H1 (cell line): ENCODE results near the gene RPL18A. TPM values are rescaled to one million over a fixed set of nuclear protein-coding genes. Genes with fewer than 3 reads are reported as not detected.

ENCODE experiments used
- ASH2L ChIP-seq: fragments of 200-600, 300-600 bp; sonication (generic); IDR thresholded peaks from one replicate; pipeline ENCODE4 v1.7.1; 2017; ENCODE audit warnings: low read length
- CEBPB ChIP-seq: IDR thresholded peaks from 2 replicates; pipeline ENCODE4 v1.6.1; 2012; ENCODE audit warnings: low read depth, low read length
- CHD2 ChIP-seq: IDR thresholded peaks from 2 replicates; pipeline ENCODE4 v1.6.1; 2012; ENCODE audit warnings: low read length, improper control_type of control experiment
- CREB1 ChIP-seq: IDR thresholded peaks from 2 replicates; pipeline ENCODE4 v1.6.1; 2012; ENCODE audit warnings: inconsistent platforms
- MAFK ChIP-seq: IDR thresholded peaks from 2 replicates; pipeline ENCODE4 v1.6.1; 2012; ENCODE audit warnings: low read depth, mild to moderate bottlenecking, improper control_type of control experiment, low read length
- RBBP5 ChIP-seq: IDR thresholded peaks from 2 replicates; pipeline ENCODE4 v1.7.1; 2012; ENCODE audit warnings: low read depth, mild to moderate bottlenecking, inconsistent platforms, low read length, moderate library complexity, borderline replicate concordance
- SIN3A ChIP-seq, 2 experiments: IDR thresholded peaks in 1 of 2; conservative IDR thresholded peaks in 1 of 2; 2 replicates each; pipeline ENCODE4 v1.6.1; 2011 to 2012; ENCODE audit warnings: low read length in 2 of 2, improper control_type of control experiment in 1 of 2, low read depth in 1 of 2, mild to moderate bottlenecking in 1 of 2
- polyA plus RNA-seq, 7 experiments: library from polyadenylated mRNA; depleted of rRNA in 3 of 7; stranded (reverse) in 5 of 7; unstranded in 2 of 7; fragments of >200 nt in 5 of 7; fragments of 200-250 nt in 2 of 7; gene quantifications; 1 replicate in 5 of 7; 2 replicates in 1 of 7; 4 replicates in 1 of 7; pipeline versions ENCODE4 v1.2.1 to v1.2.3, GENCODE V29; 2011 to 2013; ENCODE audit warnings: missing spikeins in 2 of 7, mixed read lengths in 2 of 7
- total RNA-seq: library from RNA; stranded (reverse); fragmentation: NEBNext Ultra II Directional; extraction: Animal tissue kit (Norgen Biotek cat#: 25700); gene quantifications from 2 replicates; pipeline ENCODE4 v1.2.1, GENCODE V29; 2021
- TF ChIP-seq, protein P1 (sequence below): fragments of 300-600 bp; sonication (generic); IDR thresholded peaks from 2 replicates; pipeline ENCODE4 v1.7.1; 2012; ENCODE audit warnings: low read length, moderate library complexity, mild to moderate bottlenecking, inconsistent platforms; ENCODE audit not compliant: insufficient replicate concordance
- TF ChIP-seq, protein P2 (sequence below): IDR thresholded peaks from 2 replicates; pipeline ENCODE4 v1.6.1; 2011; ENCODE audit warnings: low read length, improper control_type of control experiment

The RPL18A gene
- total and polyA plus RNA-seq, 2 of the 8 experiments (the other 6 are each of a cell fraction or from before 2014, with no cell fraction given), result 2,749 to 3,938 TPM

DNA sequence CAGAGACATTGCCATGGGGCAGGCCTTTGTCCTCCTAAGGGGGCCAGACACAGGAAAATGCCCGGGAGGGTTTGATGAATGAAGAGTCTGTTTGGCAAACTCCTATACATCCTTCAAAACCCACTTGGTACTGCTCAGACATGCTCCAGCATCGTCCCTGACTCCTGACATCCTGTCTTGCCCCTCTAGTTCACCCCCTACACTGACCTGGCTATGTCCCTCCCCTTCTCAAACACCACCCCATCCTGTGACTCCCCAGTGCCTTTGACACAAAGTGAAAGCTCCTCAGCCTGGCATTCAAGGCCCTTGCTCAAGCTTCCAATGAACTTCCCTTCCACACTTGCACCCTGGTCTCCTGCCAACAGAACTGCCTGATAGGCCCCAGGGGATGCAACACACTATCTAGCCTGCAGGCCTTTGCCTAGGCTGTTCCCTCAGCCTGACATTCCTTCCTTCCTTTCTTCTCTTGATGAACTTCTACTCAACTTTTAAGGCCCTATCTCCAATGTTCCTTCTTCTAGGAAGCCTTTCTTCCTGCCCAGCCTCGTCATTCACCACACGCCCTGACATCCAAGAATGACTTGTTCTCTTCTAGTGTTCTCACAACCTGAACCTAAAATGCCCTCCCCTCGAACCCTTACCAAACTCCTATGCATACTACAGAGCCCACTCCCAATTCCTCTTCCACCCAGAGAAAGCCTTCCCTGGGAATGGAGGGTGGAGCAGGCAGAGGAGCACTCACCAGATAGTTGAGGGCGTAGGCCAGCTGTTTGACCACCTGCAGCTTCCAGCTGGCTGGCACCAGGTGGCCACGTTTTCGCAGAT, 24.3 kb upstream of the RPL18A start (continued):
- no peak for TF ChIP-seq SIN3A (conservative IDR thresholded peaks at IDR 0.05 in 1 of 2, IDR thresholded peaks at IDR 0.05 in 1 of 2; ENCODE audit: low read depth in 1 of 2, low read length in 2 of 2)
- TF ChIP-seq RBBP5, result no peak
- TF ChIP-seq, protein P1, sequence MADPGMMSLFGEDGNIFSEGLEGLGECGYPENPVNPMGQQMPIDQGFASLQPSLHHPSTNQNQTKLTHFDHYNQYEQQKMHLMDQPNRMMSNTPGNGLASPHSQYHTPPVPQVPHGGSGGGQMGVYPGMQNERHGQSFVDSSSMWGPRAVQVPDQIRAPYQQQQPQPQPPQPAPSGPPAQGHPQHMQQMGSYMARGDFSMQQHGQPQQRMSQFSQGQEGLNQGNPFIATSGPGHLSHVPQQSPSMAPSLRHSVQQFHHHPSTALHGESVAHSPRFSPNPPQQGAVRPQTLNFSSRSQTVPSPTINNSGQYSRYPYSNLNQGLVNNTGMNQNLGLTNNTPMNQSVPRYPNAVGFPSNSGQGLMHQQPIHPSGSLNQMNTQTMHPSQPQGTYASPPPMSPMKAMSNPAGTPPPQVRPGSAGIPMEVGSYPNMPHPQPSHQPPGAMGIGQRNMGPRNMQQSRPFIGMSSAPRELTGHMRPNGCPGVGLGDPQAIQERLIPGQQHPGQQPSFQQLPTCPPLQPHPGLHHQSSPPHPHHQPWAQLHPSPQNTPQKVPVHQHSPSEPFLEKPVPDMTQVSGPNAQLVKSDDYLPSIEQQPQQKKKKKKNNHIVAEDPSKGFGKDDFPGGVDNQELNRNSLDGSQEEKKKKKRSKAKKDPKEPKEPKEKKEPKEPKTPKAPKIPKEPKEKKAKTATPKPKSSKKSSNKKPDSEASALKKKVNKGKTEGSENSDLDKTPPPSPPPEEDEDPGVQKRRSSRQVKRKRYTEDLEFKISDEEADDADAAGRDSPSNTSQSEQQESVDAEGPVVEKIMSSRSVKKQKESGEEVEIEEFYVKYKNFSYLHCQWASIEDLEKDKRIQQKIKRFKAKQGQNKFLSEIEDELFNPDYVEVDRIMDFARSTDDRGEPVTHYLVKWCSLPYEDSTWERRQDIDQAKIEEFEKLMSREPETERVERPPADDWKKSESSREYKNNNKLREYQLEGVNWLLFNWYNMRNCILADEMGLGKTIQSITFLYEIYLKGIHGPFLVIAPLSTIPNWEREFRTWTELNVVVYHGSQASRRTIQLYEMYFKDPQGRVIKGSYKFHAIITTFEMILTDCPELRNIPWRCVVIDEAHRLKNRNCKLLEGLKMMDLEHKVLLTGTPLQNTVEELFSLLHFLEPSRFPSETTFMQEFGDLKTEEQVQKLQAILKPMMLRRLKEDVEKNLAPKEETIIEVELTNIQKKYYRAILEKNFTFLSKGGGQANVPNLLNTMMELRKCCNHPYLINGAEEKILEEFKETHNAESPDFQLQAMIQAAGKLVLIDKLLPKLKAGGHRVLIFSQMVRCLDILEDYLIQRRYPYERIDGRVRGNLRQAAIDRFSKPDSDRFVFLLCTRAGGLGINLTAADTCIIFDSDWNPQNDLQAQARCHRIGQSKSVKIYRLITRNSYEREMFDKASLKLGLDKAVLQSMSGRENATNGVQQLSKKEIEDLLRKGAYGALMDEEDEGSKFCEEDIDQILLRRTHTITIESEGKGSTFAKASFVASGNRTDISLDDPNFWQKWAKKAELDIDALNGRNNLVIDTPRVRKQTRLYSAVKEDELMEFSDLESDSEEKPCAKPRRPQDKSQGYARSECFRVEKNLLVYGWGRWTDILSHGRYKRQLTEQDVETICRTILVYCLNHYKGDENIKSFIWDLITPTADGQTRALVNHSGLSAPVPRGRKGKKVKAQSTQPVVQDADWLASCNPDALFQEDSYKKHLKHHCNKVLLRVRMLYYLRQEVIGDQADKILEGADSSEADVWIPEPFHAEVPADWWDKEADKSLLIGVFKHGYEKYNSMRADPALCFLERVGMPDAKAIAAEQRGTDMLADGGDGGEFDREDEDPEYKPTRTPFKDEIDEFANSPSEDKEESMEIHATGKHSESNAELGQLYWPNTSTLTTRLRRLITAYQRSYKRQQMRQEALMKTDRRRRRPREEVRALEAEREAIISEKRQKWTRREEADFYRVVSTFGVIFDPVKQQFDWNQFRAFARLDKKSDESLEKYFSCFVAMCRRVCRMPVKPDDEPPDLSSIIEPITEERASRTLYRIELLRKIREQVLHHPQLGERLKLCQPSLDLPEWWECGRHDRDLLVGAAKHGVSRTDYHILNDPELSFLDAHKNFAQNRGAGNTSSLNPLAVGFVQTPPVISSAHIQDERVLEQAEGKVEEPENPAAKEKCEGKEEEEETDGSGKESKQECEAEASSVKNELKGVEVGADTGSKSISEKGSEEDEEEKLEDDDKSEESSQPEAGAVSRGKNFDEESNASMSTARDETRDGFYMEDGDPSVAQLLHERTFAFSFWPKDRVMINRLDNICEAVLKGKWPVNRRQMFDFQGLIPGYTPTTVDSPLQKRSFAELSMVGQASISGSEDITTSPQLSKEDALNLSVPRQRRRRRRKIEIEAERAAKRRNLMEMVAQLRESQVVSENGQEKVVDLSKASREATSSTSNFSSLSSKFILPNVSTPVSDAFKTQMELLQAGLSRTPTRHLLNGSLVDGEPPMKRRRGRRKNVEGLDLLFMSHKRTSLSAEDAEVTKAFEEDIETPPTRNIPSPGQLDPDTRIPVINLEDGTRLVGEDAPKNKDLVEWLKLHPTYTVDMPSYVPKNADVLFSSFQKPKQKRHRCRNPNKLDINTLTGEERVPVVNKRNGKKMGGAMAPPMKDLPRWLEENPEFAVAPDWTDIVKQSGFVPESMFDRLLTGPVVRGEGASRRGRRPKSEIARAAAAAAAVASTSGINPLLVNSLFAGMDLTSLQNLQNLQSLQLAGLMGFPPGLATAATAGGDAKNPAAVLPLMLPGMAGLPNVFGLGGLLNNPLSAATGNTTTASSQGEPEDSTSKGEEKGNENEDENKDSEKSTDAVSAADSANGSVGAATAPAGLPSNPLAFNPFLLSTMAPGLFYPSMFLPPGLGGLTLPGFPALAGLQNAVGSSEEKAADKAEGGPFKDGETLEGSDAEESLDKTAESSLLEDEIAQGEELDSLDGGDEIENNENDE, result no peak
- TF ChIP-seq, protein P2, sequence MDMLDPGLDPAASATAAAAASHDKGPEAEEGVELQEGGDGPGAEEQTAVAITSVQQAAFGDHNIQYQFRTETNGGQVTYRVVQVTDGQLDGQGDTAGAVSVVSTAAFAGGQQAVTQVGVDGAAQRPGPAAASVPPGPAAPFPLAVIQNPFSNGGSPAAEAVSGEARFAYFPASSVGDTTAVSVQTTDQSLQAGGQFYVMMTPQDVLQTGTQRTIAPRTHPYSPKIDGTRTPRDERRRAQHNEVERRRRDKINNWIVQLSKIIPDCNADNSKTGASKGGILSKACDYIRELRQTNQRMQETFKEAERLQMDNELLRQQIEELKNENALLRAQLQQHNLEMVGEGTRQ, result no peak
- TF ChIP-seq MAFK, result no peak
- no peak for TF ChIP-seq CEBPB
- TF ChIP-seq CHD2, result no peak
- no peak for TF ChIP-seq CREB1
- TF ChIP-seq ASH2L, result no peak
- TF ChIP-seq, all 59 proteins: peak for 0
